ENCODE results near the gene GXYLT1. TPM values are rescaled to one million over a fixed set of nuclear protein-coding genes. Genes with fewer than 3 reads are reported as not detected.

Gene GXYLT1
- total and polyA plus RNA-seq, 2 of the 13 experiments (the other 11 are each of a cell fraction or from before 2014, with no cell fraction given) = 7.8 to 17.0 TPM

- no peak overlapping the region for H3K27ac ChIP-seq (ENCODE audit: extremely low read length, insufficient read depth, low read length)
- no peak overlapping the region for H3K9ac ChIP-seq (ENCODE audit: insufficient read depth, low read depth, low read length)
- no peaks in the 10 kb centered on the region for H3K9me3 ChIP-seq (ENCODE audit: low read length)
- in situ Hi-C loops (cut with HindIII; ENCODE audit: extremely low pct_ligation_motif_present, low pct_unique_long_range_greater_than_20kb) = no loop called here
- ChIA-PET POLR2A (no interaction called here), CTCF (ENCODE audit: low intra/inter-chr PET ratio, low total read pairs) (no interaction called here)
- H3K4me2 ChIP-seq (ENCODE audit: low read depth, low read length) = no peak overlapping the region
- intact Hi-C loops (cut with micrococcal nuclease; ENCODE audit: unreplicated experiment) = no loop called here
- no TSS peak for BruUV-seq (replicated peaks)
- peaks cover 3 to 10% of the 10 kb centered on the region in 2 experiments; a peak in 3 of 5 replicates for H3K36me3 ChIP-seq (replicated peaks in 1 of 2; ENCODE audit: control insufficient read depth in 1 of 2, insufficient read depth in 2 of 2, low read length in 2 of 2)
- H3K79me2 ChIP-seq (ENCODE audit: insufficient read depth, low read length) = no peaks in the 10 kb centered on the region
- no peak for TF ChIP-seq NR2C2 (CRISPR knock-in tag; IDR thresholded peaks at IDR 0.05; ENCODE audit: borderline replicate concordance)
- TF ChIP-seq JUNB (CRISPR knock-in tag; IDR thresholded peaks at IDR 0.05; ENCODE audit: borderline replicate concordance) = no peak
- no peak for TF ChIP-seq ZNF225 (CRISPR knock-in tag; IDR thresholded peaks at IDR 0.05)
- no peak overlapping the region for H3K4me3 ChIP-seq (replicated peaks in 1 of 3; ENCODE audit: insufficient read depth in 1 of 3, low read depth in 2 of 3, low read length in 3 of 3)
- DNase-seq (ENCODE audit: low spot score) = no peak
- H4K20me1 ChIP-seq (ENCODE audit: insufficient read depth, low read length) = no peaks in the 10 kb centered on the region
- no peak for ATAC-seq
- FAIRE-seq = no peak
- no peak overlapping the region for H2AFZ ChIP-seq (ENCODE audit: low read length)
- WGBS (ENCODE audit: low lambda C conversion rate) = 95% methylated on average over 6 of the region's 6 CpGs
- no peaks in the 10 kb centered on the region for H3K27me3 ChIP-seq (ENCODE audit: control insufficient read depth in 1 of 2, insufficient read depth in 2 of 2, low read length in 2 of 2)
- no peaks in the 10 kb centered on the region for H3K4me1 ChIP-seq (ENCODE audit: insufficient read depth, low read length)
Observed at GRCh38 chr12:42192686-42193085, 48.0 kb upstream of the GXYLT1 start.

- in situ Hi-C loops (cut with HindIII; ENCODE audit: extremely low pct_ligation_motif_present, low pct_unique_long_range_greater_than_20kb) = no loop called here
- WGBS (ENCODE audit: low lambda C conversion rate) = 100% methylated on average over 1 of the region's 1 CpG
- H3K4me3 ChIP-seq (replicated peaks in 1 of 3; ENCODE audit: insufficient read depth in 1 of 3, low read depth in 2 of 3, low read length in 3 of 3) = no peak overlapping the region
- H3K79me2 ChIP-seq (ENCODE audit: insufficient read depth, low read length) = no peaks in the 10 kb centered on the region
- intact Hi-C loops (cut with micrococcal nuclease; ENCODE audit: unreplicated experiment) = no loop called here
- BruUV-seq (replicated peaks) = no TSS peak
- POLR2A ChIA-PET = no interaction called here
- CTCF ChIA-PET (ENCODE audit: low intra/inter-chr PET ratio, low total read pairs) = no interaction called here
- peaks cover 3 to 9% of the 10 kb centered on the region in 2 experiments; a peak in 3 of 5 replicates for H3K36me3 ChIP-seq (replicated peaks in 1 of 2; ENCODE audit: control insufficient read depth in 1 of 2, insufficient read depth in 2 of 2, low read length in 2 of 2)
- no peaks in the 10 kb centered on the region for H3K27me3 ChIP-seq (ENCODE audit: control insufficient read depth in 1 of 2, insufficient read depth in 2 of 2, low read length in 2 of 2)
- FAIRE-seq (no peak), ATAC-seq (no peak), DNase-seq (ENCODE audit: low spot score) (no peak)
- H3K9ac ChIP-seq (ENCODE audit: insufficient read depth, low read depth, low read length) = no peak overlapping the region
- no peaks in the 10 kb centered on the region for H4K20me1 ChIP-seq (ENCODE audit: insufficient read depth, low read length)
- H2AFZ ChIP-seq (ENCODE audit: low read length) = no peak overlapping the region
- no peaks in the 10 kb centered on the region for H3K9me3 ChIP-seq (ENCODE audit: low read length)
- H3K4me2 ChIP-seq (ENCODE audit: low read depth, low read length) = no peak overlapping the region
- no peak for TF ChIP-seq DMTF1 (CRISPR knock-in tag; IDR thresholded peaks at IDR 0.05)
- no peak for TF ChIP-seq NFKBIZ (CRISPR knock-in tag; IDR thresholded peaks at IDR 0.05)
- TF ChIP-seq EZH2 (conservative IDR thresholded peaks at IDR 0.05; ENCODE audit: low read depth, low read length) = no peak
- no peak for TF ChIP-seq SSRP1 (CRISPR knock-in tag; IDR thresholded peaks at IDR 0.05)
- no peak for TF ChIP-seq ATF2 (CRISPR knock-in tag; IDR thresholded peaks at IDR 0.05)
- TF ChIP-seq ZNF121 (CRISPR knock-in tag; IDR thresholded peaks at IDR 0.05) = 0 out of 2 replicates have a peak, but pooled peaks have one; percentile 40
- H3K4me1 ChIP-seq (ENCODE audit: insufficient read depth, low read length) = no peaks in the 10 kb centered on the region
- H3K27ac ChIP-seq (ENCODE audit: extremely low read length, insufficient read depth, low read length) = no peak overlapping the region
Observed at GRCh38 chr12:42192258-42192657, 47.6 kb upstream of the GXYLT1 start.

All from HepG2 (cell line).